PC-9 (cell line): ENCODE measurements around the gene BNIP3. TPM values are rescaled to one million over a fixed set of nuclear protein-coding genes. Genes with fewer than 3 reads are reported as not detected.

Experiments
- BruUV-seq: library from RNA; stranded (reverse); fragments of 400-500 nt; replicated peaks from 2 replicates; lab custom pipeline; 2021; lab: Mats Ljungman, UMichigan
- CTCF ChIA-PET: fragments of 300-600 bp; sonication (Branson Sonifier 250); formaldehyde crosslinking; loops from one replicate; lab custom pipeline; 2022; ENCODE audit warnings: antibody characterized with exemption; lab: Charles Lee
- POLR2A ChIA-PET: fragments of 300-600 bp; sonication (Branson Sonifier 250); formaldehyde crosslinking; loops from one replicate; lab custom pipeline; 2022; ENCODE audit warnings: antibody characterized with exemption; ENCODE audit not compliant: unreplicated experiment; lab: Charles Lee
- DNase-seq, 2 experiments: peaks; one replicate each; pipeline versions ENCODE4 v3.0.0 to v3.0.0-alpha.2; 2015 to 2022; ENCODE audit warnings: mixed read lengths in 1 of 2
- H2AFZ ChIP-seq: fragments of 200-600 bp; sonication (generic); 2 replicates; pipeline ENCODE4 v1.8.1; 2017; ENCODE audit warnings: antibody characterized with exemption
- H3F3A ChIP-seq: fragments of 200-600 bp; sonication (generic); 2 replicates; pipeline ENCODE4 v1.8.1; 2017; ENCODE audit warnings: antibody characterized with exemption, mild to moderate bottlenecking, low read depth; ENCODE audit not compliant: insufficient read depth
- H3K27ac ChIP-seq: fragments of 200-600 bp; sonication (generic); 2 replicates; pipeline ENCODE4 v1.6.1; 2016; ENCODE audit warnings: mixed run types
- H3K27me3 ChIP-seq: fragments of 200-600 bp; sonication (generic); 2 replicates; pipeline ENCODE4 v1.6.1; 2016; ENCODE audit warnings: low read depth, mixed run types; ENCODE audit not compliant: insufficient read depth
- H3K36me3 ChIP-seq: fragments of 200-600 bp; sonication (generic); 2 replicates; pipeline ENCODE4 v1.6.1; 2016; ENCODE audit warnings: low read depth, mixed run types
- H3K4me1 ChIP-seq: fragments of 200-600 bp; sonication (generic); replicated peaks from 2 replicates; pipeline ENCODE4 v1.6.1; 2016; ENCODE audit warnings: mixed run types; ENCODE audit not compliant: insufficient read depth
- H3K4me2 ChIP-seq: fragments of 200-600 bp; sonication (generic); 2 replicates; pipeline ENCODE4 v1.6.1; 2017; ENCODE audit warnings: mixed run types
- H3K4me3 ChIP-seq: fragments of 200-600 bp; sonication (generic); 2 replicates; pipeline ENCODE4 v1.6.1; 2016; ENCODE audit warnings: mixed run types
- H3K79me2 ChIP-seq: fragments of 200-600 bp; sonication (generic); 2 replicates; pipeline ENCODE4 v1.6.1; 2017; ENCODE audit warnings: low read depth, mixed run types
- H3K9me2 ChIP-seq: fragments of 200-600 bp; sonication (generic); 2 replicates; pipeline ENCODE4 v1.8.1; 2017; ENCODE audit warnings: mild to moderate bottlenecking; ENCODE audit not compliant: insufficient read depth
- H3K9me3 ChIP-seq: fragments of 200-600 bp; sonication (generic); 2 replicates; pipeline ENCODE4 v1.8.1; 2016; ENCODE audit warnings: low read depth; ENCODE audit not compliant: insufficient read depth
- H4K20me1 ChIP-seq: fragments of 200-600 bp; sonication (generic); 2 replicates; pipeline ENCODE4 v1.8.1; 2017; ENCODE audit not compliant: insufficient read depth
- CTCF ChIP-seq: fragments of 200-600 bp; sonication (generic); conservative IDR thresholded peaks from 2 replicates; pipeline ENCODE4 v1.6.1; 2017; ENCODE audit warnings: mixed run types, antibody characterized with exemption, mild to moderate bottlenecking, moderate library complexity
- EZH2 ChIP-seq: fragments of 200-600 bp; sonication (generic); IDR thresholded peaks from 2 replicates; pipeline ENCODE4 v1.8.0; 2017; ENCODE audit warnings: antibody characterized with exemption, low read depth
- intact Hi-C: fragments of 100-400 bp; cut with micrococcal nuclease; formaldehyde crosslinking; loops from one replicate; pipeline ENCODE4 v1.10.0; 2022; ENCODE audit not compliant: unreplicated experiment
- total RNA-seq: library from RNA; stranded (reverse); gene quantifications from 2 replicates; pipeline ENCODE4 v1.2.3, GENCODE V29; 2021

BNIP3 gene
- total RNA-seq, 1 experiment from 2014 or later = 21.0 TPM

GRCh38 chr10:132009575-132009974 is 27.9 kb upstream of the BNIP3 start:
- no peaks in the 10 kb centered on the region for H3K79me2 ChIP-seq
- no peaks in the 10 kb centered on the region for H3F3A ChIP-seq
- no peak for DNase-seq
- H3K4me1 ChIP-seq = no peaks in the 10 kb centered on the region
- no peaks in the 10 kb centered on the region for H4K20me1 ChIP-seq
- TF ChIP-seq CTCF = no peak
- TF ChIP-seq EZH2 = no peak
- POLR2A ChIA-PET = no interaction called here
- H3K9me2 ChIP-seq = no peaks in the 10 kb centered on the region
- no peak overlapping the region for H3K4me3 ChIP-seq
- H3K27me3 ChIP-seq = no peaks in the 10 kb centered on the region; the same call in 1 of the 2 replicates
- H3K9me3 ChIP-seq = no peaks in the 10 kb centered on the region
- no peak overlapping the region for H3K27ac ChIP-seq
- H2AFZ ChIP-seq = no peak overlapping the region
- no peak overlapping the region for H3K4me2 ChIP-seq
- intact Hi-C loops = no loop called here
- H3K36me3 ChIP-seq = no peaks in the 10 kb centered on the region
- BruUV-seq = no TSS peak
- CTCF ChIA-PET = no interaction called here

GRCh38 chr10:132007681-132008080 is 26.0 kb upstream of the BNIP3 start:
- Histone ChIP-seq H3K9me3 (no peaks in the 10 kb centered on the region), H2AFZ (no peak overlapping the region), H3K27ac (no peak overlapping the region), H3K79me2 (no peaks in the 10 kb centered on the region), H3F3A (no peaks in the 10 kb centered on the region), H3K4me1 (no peaks in the 10 kb centered on the region), H3K9me2 (no peaks in the 10 kb centered on the region), H3K4me3 (no peak overlapping the region), H3K4me2 (no peak overlapping the region), H3K27me3 (no peaks in the 10 kb centered on the region; the same call in 1 of the 2 replicates), H3K36me3 (no peaks in the 10 kb centered on the region), H4K20me1 (no peaks in the 10 kb centered on the region)
- ChIA-PET CTCF (no interaction called here), POLR2A (no interaction called here)
- intact Hi-C loops = no loop called here
- DNase-seq = no peak
- TF ChIP-seq CTCF (no peak), EZH2 (no peak)
- no TSS peak for BruUV-seq

- no peak for DNase-seq
- no peak for TF ChIP-seq CTCF
- TF ChIP-seq EZH2 = no peak
- Histone ChIP-seq H4K20me1 (no peaks in the 10 kb centered on the region), H3K27ac (no peak overlapping the region), H3K36me3 (no peaks in the 10 kb centered on the region), H3K27me3 (no peaks in the 10 kb centered on the region; the same call in 1 of the 2 replicates), H3K4me1 (no peaks in the 10 kb centered on the region), H2AFZ (no peak overlapping the region), H3K9me3 (no peaks in the 10 kb centered on the region), H3K79me2 (no peaks in the 10 kb centered on the region), H3K4me3 (no peak overlapping the region), H3F3A (no peaks in the 10 kb centered on the region), H3K4me2 (no peak overlapping the region), H3K9me2 (no peaks in the 10 kb centered on the region)
- BruUV-seq = no TSS peak
- intact Hi-C loops = no loop called here
- POLR2A ChIA-PET = no interaction called here
- CTCF ChIA-PET = no interaction called here
Measured at GRCh38 chr10:132006966-132007365, 25.2 kb upstream of the BNIP3 start.
